Tibial artery (tissue), 4 donors: ENCODE measurements around the gene FGB.

ENCODE experiments used
- DNase-seq, 2 donors: peaks; one replicate each; pipeline ENCODE4 v3.0.0-alpha.2; 2019
- H3K27ac ChIP-seq, 2 donors: fragments of 200-600 bp; sonication (generic) in 1 of 2; 1 replicate in 1 of 2; 2 replicates in 1 of 2; pipeline ENCODE4 v1.5.1; 2018 to 2019; ENCODE audit warnings: mild to moderate bottlenecking in 1 of 2
- H3K27me3 ChIP-seq, 2 donors: fragments of 200-600 bp; sonication (generic) in 1 of 2; one replicate each; pipeline versions ENCODE4 v1.5.1 to v1.6.0; 2016 to 2019
- H3K36me3 ChIP-seq, 3 donors: fragments of 200-600 bp; sonication (generic) in 2 of 3; one replicate each; pipeline ENCODE4 v1.5.1; 2016 to 2019; ENCODE audit warnings: mild to moderate bottlenecking in 2 of 3
- H3K4me1 ChIP-seq, 4 donors: fragments of 200-600 bp; sonication (generic) in 2 of 4; 1 replicate in 3 of 4; 2 replicates in 1 of 4; pipeline ENCODE4 v1.5.1; 2016 to 2019
- H3K4me3 ChIP-seq, 2 donors: fragments of 200-600 bp; sonication (generic) in 1 of 2; 1 replicate in 1 of 2; 2 replicates in 1 of 2; pipeline ENCODE4 v1.5.1; 2018 to 2019; ENCODE audit warnings: mild to moderate bottlenecking in 2 of 2
- H3K9me3 ChIP-seq, 3 donors: fragments of 200-600 bp; sonication (generic) in 1 of 3; one replicate each; pipeline ENCODE4 v1.5.1; 2016 to 2019
- CTCF ChIP-seq, 2 experiments: fragments of 200-600 bp in 1 of 2; fragments of 450-650 bp in 1 of 2; IDR thresholded peaks; one replicate each; pipeline ENCODE4 v1.5.1; 2017 to 2019; ENCODE audit warnings: antibody characterized with exemption in 2 of 2, mild to moderate bottlenecking in 1 of 2, moderate library complexity in 1 of 2
- intact Hi-C: fragments of 100-400 bp; cut with DNase I; formaldehyde crosslinking; loops from one replicate; pipeline ENCODE4 v1.15.0; 2023; ENCODE audit warnings: low total_unique reads

FGB gene

GRCh38 chr4:154597798-154598774, 35.3 kb downstream of the FGB start:
- Histone ChIP-seq H3K4me3 (no peak overlapping the region), H3K27ac (no peak overlapping the region), H3K36me3 (no peaks in the 10 kb centered on the region), H3K27me3 (no peaks in the 10 kb centered on the region), H3K9me3 (no peaks in the 10 kb centered on the region), H3K4me1 (no peaks in the 10 kb centered on the region)
- TF ChIP-seq CTCF (IDR thresholded peaks at IDR 0.05): no peak
- DNase-seq: no peak
- intact Hi-C loops: no loop called here

GRCh38 chr4:154602404-154603020, 39.7 kb downstream of the FGB start:
- no peak for DNase-seq
- no peaks in the 10 kb centered on the region for H3K36me3 ChIP-seq
- H3K27me3 ChIP-seq: no peaks in the 10 kb centered on the region
- H3K4me1 ChIP-seq: no peaks in the 10 kb centered on the region
- intact Hi-C loops: no loop called here
- no peaks in the 10 kb centered on the region for H3K9me3 ChIP-seq
- H3K27ac ChIP-seq: no peak overlapping the region
- no peak overlapping the region for H3K4me3 ChIP-seq
- TF ChIP-seq CTCF (IDR thresholded peaks at IDR 0.05): no peak

- no peaks in the 10 kb centered on the region for H3K4me1 ChIP-seq
- DNase-seq: no peak
- intact Hi-C loops: no loop called here
- no peak overlapping the region for H3K4me3 ChIP-seq
- no peaks in the 10 kb centered on the region for H3K9me3 ChIP-seq
- H3K36me3 ChIP-seq: no peaks in the 10 kb centered on the region
- H3K27ac ChIP-seq: no peak overlapping the region
- H3K27me3 ChIP-seq: no peaks in the 10 kb centered on the region
- no peak for TF ChIP-seq CTCF (IDR thresholded peaks at IDR 0.05)
Observed at GRCh38 chr4:154603033-154603943, 40.5 kb downstream of the FGB start.

GRCh38 chr4:154604696-154605200, 41.9 kb downstream of the FGB start:
- no peak overlapping the region for H3K27ac ChIP-seq
- no peaks in the 10 kb centered on the region for H3K27me3 ChIP-seq
- TF ChIP-seq CTCF (IDR thresholded peaks at IDR 0.05): no peak
- H3K4me1 ChIP-seq: no peaks in the 10 kb centered on the region
- H3K36me3 ChIP-seq: no peaks in the 10 kb centered on the region
- no peak overlapping the region for H3K4me3 ChIP-seq
- H3K9me3 ChIP-seq: no peaks in the 10 kb centered on the region
- DNase-seq: no peak
- intact Hi-C loops: no loop called here
